GM12891 (cell line): ENCODE data around the gene PCSK6.

Source experiments
- PAX5 ChIP-seq: IDR thresholded peaks from 2 replicates; pipeline ENCODE4 v1.6.1; 2011; ENCODE audit warnings: low read length, moderate library complexity, mild to moderate bottlenecking; ENCODE audit not compliant: insufficient read depth, severe bottlenecking
- POLR2A ChIP-seq: IDR thresholded peaks from 2 replicates; pipeline ENCODE4 v1.6.1; 2011; ENCODE audit warnings: low read depth, low read length, control low read depth
- POLR2AphosphoS5 ChIP-seq: IDR thresholded peaks from 2 replicates; pipeline ENCODE4 v1.6.1; 2011; ENCODE audit warnings: low read depth, low read length, control low read depth
- TAF1 ChIP-seq: IDR thresholded peaks from 2 replicates; pipeline ENCODE4 v1.6.1; 2011; ENCODE audit warnings: low read depth, low read length, control low read depth

GRCh38 chr15:101393172-101393571 lies 96.3 kb downstream of the PCSK6 start:
- TF ChIP-seq TAF1 (no peak), POLR2A (no peak), POLR2AphosphoS5 (no peak), PAX5 (no peak)
